A549 (cell line): ENCODE measurements around the gene POLE. TPM values are rescaled to one million over a fixed set of nuclear protein-coding genes. Genes with fewer than 3 reads are reported as not detected.

Experiments used
- ATAC-seq, 2 experiments: fragments of 200-7000 bp in 1 of 2; fragments of >200 bp in 1 of 2; cut with Nextera tagmentation in 1 of 2; cut with Tn5 transposase in 1 of 2; 3 replicates each; pipeline versions ENCODE4 v1.8.0 to v1.9.1; 2018 to 2020; ENCODE audit warnings: mild to moderate bottlenecking in 1 of 2, moderate library complexity in 1 of 2
- CTCF ChIA-PET: fragments of 300-600 bp; sonication (Branson Sonifier 250); formaldehyde crosslinking; extraction: SDS; loops from one replicate; lab custom pipeline; 2021; ENCODE audit warnings: antibody characterized with exemption, inconsistent platforms; lab: Yijun Ruan, JAX
- POLR2A ChIA-PET: fragments of 350-600 bp; formaldehyde crosslinking; extraction: SDS; loops from one replicate; lab custom pipeline; 2021; ENCODE audit warnings: antibody characterized with exemption, inconsistent platforms; lab: Yijun Ruan, JAX
- DNase-seq, 2 experiments: peaks; one replicate each; pipeline versions ENCODE4 v3.0.0 to v3.0.0-alpha.2; 2011 to 2016; ENCODE audit warnings: low read depth in 1 of 2, low spot score in 1 of 2
- FAIRE-seq: peaks from 2 replicates; lab custom pipeline; 2011; peaks lifted over from hg19 to GRCh38; lab: Jason Lieb, UNC
- H3K27ac ChIP-seq, 2 experiments: fragments of >200 bp; sonication (Bioruptor Twin); formaldehyde crosslinking; 3 replicates each; pipeline ENCODE4 v1.5.1; 2016 to 2017
- H3K4me1 ChIP-seq: fragments of >200 bp; sonication (Bioruptor Twin); formaldehyde crosslinking; 3 replicates; pipeline ENCODE4 v1.6.1; 2016
- H3K4me2 ChIP-seq: fragments of >200 bp; sonication (Bioruptor Twin); formaldehyde crosslinking; 3 replicates; pipeline ENCODE4 v1.6.1; 2016
- H3K4me3 ChIP-seq: fragments of >200 bp; sonication (Bioruptor Twin); formaldehyde crosslinking; 3 replicates; pipeline ENCODE4 v1.5.1; 2016
- H3K9me3 ChIP-seq: fragments of >200 bp; sonication (Bioruptor Twin); formaldehyde crosslinking; 3 replicates; pipeline ENCODE4 v1.6.1; 2016
- CBX8 ChIP-seq: fragments of 200-600 bp; sonication (generic); IDR thresholded peaks from 2 replicates; pipeline ENCODE4 v1.6.1; 2016
- CEBPB ChIP-seq, 2 experiments: fragments of >200 bp in 1 of 2; sonication (Bioruptor Twin) in 1 of 2; formaldehyde crosslinking in 1 of 2; IDR thresholded peaks; 2 replicates each; pipeline ENCODE4 v1.6.1; 2012 to 2016
- FOXS1 ChIP-seq: fragments of 250-450 bp; sonication (Bioruptor Pico); IDR thresholded peaks from 2 replicates; pipeline ENCODE4 v1.5.0; 2020; ENCODE audit warnings: mild to moderate bottlenecking, moderate library complexity
- GATA3 ChIP-seq: IDR thresholded peaks from 2 replicates; pipeline ENCODE4 v1.6.1; 2012; ENCODE audit warnings: borderline replicate concordance
- HOXA7 ChIP-seq: fragments of 250-450 bp; sonication (Bioruptor Pico); IDR thresholded peaks from 2 replicates; pipeline ENCODE4 v1.5.0; 2020; ENCODE audit warnings: mild to moderate bottlenecking, moderate library complexity
- HOXB13 ChIP-seq: fragments of 250-450 bp; sonication (Bioruptor Pico); IDR thresholded peaks from 2 replicates; pipeline ENCODE4 v1.5.0; 2020; ENCODE audit warnings: low read depth, mild to moderate bottlenecking, moderate library complexity
- HOXB5 ChIP-seq: fragments of 250-450 bp; sonication (Bioruptor Pico); IDR thresholded peaks from 2 replicates; pipeline ENCODE4 v1.5.0; 2020; ENCODE audit warnings: mild to moderate bottlenecking, moderate library complexity
- KDM1A ChIP-seq: fragments of 200-600 bp; sonication (generic); IDR thresholded peaks from 2 replicates; pipeline ENCODE4 v1.6.1; 2016; ENCODE audit warnings: low read depth, mild to moderate bottlenecking
- MAFK ChIP-seq: fragments of 450-650 bp; IDR thresholded peaks from 2 replicates; pipeline ENCODE4 v1.6.1; 2014; ENCODE audit not compliant: partially characterized antibody
- NFE2L2 ChIP-seq: fragments of 150-350 bp; conservative IDR thresholded peaks from 2 replicates; pipeline ENCODE4 v1.6.1; 2014; ENCODE audit warnings: low read length
- NPAS2 ChIP-seq: fragments of 250-450 bp; sonication (Bioruptor Pico); IDR thresholded peaks from 2 replicates; pipeline ENCODE4 v1.8.0; 2022; ENCODE audit warnings: mild to moderate bottlenecking, moderate library complexity, borderline replicate concordance
- RNF2 ChIP-seq: fragments of 200-600 bp; sonication (generic); IDR thresholded peaks from 2 replicates; pipeline ENCODE4 v1.6.1; 2016; ENCODE audit warnings: low read depth, mild to moderate bottlenecking, antibody characterized with exemption, moderate library complexity, borderline replicate concordance
- TP53 ChIP-seq: fragments of 250-450 bp; sonication (Bioruptor Pico); IDR thresholded peaks from 2 replicates; pipeline ENCODE4 v1.5.0; 2021; ENCODE audit warnings: mild to moderate bottlenecking, moderate library complexity
- ZC3H11A ChIP-seq: fragments of 450-650 bp; IDR thresholded peaks from 2 replicates; pipeline ENCODE4 v1.6.1; 2014; ENCODE audit warnings: antibody characterized with exemption, mild to moderate bottlenecking
- ZNF302 ChIP-seq: fragments of 250-450 bp; sonication (Bioruptor Pico); IDR thresholded peaks from 2 replicates; pipeline ENCODE4 v1.9.0; 2021; ENCODE audit warnings: inconsistent platforms, mild to moderate bottlenecking, moderate library complexity
- WGBS: methylation state at CpG from one replicate; pipeline ENCODE4 v1.1.6; 2017; ENCODE audit errors: missing lambda C conversion rate; 5-methylcytosine and 5-hydroxymethylcytosine counted together
- polyA plus RNA-seq, 4 experiments: library from polyadenylated mRNA; depleted of rRNA in 3 of 4; stranded (reverse); fragments of >200 nt; fragmentation: RNase III in 1 of 4; extraction: RNeasy Plus Mini Kit Qiagen cat#74134 plus additional on column Dnase treatment in 1 of 4; gene quantifications; 2 replicates in 3 of 4; 3 replicates in 1 of 4; pipeline ENCODE4 v1.2.3, GENCODE V29; 2011 to 2017
- TF ChIP-seq, protein P1 (sequence below): fragments of 150-350 bp; IDR thresholded peaks from 2 replicates; pipeline ENCODE4 v1.6.1; 2014; ENCODE audit warnings: low read depth, mild to moderate bottlenecking, low read length
- TF ChIP-seq, protein P2 (sequence below): fragments of 250-450 bp; sonication (Bioruptor Pico); IDR thresholded peaks from 2 replicates; pipeline ENCODE4 v1.5.0; 2021; ENCODE audit warnings: mild to moderate bottlenecking, moderate library complexity, borderline replicate concordance
- TF ChIP-seq, protein P3 (sequence below): fragments of >200 bp; sonication (Bioruptor Twin); formaldehyde crosslinking; IDR thresholded peaks from 3 replicates; pipeline ENCODE4 v1.5.1; 2016
- TF ChIP-seq, protein P4 (sequence below): fragments of >200 bp; sonication (Bioruptor Twin); formaldehyde crosslinking; IDR thresholded peaks from 2 replicates; pipeline ENCODE4 v1.6.1; 2016
- TF ChIP-seq, protein P5 (sequence below): IDR thresholded peaks from 2 replicates; pipeline ENCODE4 v1.6.1; 2012
- TF ChIP-seq, protein P6 (sequence below): fragments of 250-450 bp; sonication (Bioruptor Pico); IDR thresholded peaks from 2 replicates; pipeline ENCODE4 v1.5.0; 2020; ENCODE audit warnings: low read depth, mild to moderate bottlenecking, moderate library complexity
- TF ChIP-seq, protein P7 (sequence below): fragments of 200-600 bp; sonication (generic); IDR thresholded peaks from 2 replicates; pipeline ENCODE4 v1.6.1; 2016; ENCODE audit warnings: antibody characterized with exemption, mild to moderate bottlenecking, moderate library complexity
- TF ChIP-seq, protein P8 (sequence below): IDR thresholded peaks from 2 replicates; pipeline ENCODE4 v1.6.1; 2012

The POLE gene
- polyA plus RNA-seq, 2 of the 4 experiments (the other 2 are of a cell fraction), result 28.9 to 67.2 TPM

DNA sequence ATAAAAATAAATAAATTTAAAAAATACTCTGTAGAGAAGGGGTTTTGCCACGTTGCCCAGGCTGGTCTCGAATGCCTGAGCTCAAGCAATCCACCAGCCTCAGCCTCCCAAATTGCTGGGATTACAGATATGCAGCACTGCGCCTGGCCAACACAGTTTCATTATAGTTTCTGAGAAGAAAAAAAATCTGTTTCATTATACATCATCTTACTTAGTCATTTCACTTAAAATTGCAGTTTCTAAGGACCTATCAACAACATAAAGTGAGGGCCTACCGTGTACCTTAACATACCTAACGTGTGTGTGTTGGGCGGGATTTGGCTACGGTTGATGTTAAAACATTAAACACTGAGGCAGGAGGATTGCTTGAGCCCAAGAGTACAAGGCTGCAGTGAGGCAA is 40.3 kb downstream of the POLE start:
- 95% methylated on average over 7 of the region's 7 CpGs for WGBS
- CTCF ChIA-PET, result interaction anchor here (1.1 to 1.8 kb wide), 2 partner anchors 8 to 9 kb away, joined by 3 to 5 read pairs; no protein-coding TSS in a partner anchor
- H3K4me1 ChIP-seq, result no peaks in the 10 kb centered on the region
- ATAC-seq, result no peak
- TF ChIP-seq NFE2L2 (no peak), MAFK (no peak), CBX8 (no peak), ZC3H11A (no peak), HOXA7 (CRISPR knock-in tag) (no peak), HOXB5 (CRISPR knock-in tag) (no peak), KDM1A (no peak), FOXS1 (no peak), CEBPB (IDR thresholded peaks at IDR 0.05) (no peak)
- TF ChIP-seq, protein P1, sequence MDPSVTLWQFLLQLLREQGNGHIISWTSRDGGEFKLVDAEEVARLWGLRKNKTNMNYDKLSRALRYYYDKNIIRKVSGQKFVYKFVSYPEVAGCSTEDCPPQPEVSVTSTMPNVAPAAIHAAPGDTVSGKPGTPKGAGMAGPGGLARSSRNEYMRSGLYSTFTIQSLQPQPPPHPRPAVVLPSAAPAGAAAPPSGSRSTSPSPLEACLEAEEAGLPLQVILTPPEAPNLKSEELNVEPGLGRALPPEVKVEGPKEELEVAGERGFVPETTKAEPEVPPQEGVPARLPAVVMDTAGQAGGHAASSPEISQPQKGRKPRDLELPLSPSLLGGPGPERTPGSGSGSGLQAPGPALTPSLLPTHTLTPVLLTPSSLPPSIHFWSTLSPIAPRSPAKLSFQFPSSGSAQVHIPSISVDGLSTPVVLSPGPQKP, result no peak
- TF ChIP-seq, protein P2, sequence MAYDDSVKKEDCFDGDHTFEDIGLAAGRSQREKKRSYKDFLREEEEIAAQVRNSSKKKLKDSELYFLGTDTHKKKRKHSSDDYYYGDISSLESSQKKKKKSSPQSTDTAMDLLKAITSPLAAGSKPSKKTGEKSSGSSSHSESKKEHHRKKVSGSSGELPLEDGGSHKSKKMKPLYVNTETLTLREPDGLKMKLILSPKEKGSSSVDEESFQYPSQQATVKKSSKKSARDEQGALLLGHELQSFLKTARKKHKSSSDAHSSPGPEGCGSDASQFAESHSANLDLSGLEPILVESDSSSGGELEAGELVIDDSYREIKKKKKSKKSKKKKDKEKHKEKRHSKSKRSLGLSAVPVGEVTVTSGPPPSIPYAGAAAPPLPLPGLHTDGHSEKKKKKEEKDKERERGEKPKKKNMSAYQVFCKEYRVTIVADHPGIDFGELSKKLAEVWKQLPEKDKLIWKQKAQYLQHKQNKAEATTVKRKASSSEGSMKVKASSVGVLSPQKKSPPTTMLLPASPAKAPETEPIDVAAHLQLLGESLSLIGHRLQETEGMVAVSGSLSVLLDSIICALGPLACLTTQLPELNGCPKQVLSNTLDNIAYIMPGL (CRISPR knock-in tag), result no peak
- TF ChIP-seq, protein P3, sequence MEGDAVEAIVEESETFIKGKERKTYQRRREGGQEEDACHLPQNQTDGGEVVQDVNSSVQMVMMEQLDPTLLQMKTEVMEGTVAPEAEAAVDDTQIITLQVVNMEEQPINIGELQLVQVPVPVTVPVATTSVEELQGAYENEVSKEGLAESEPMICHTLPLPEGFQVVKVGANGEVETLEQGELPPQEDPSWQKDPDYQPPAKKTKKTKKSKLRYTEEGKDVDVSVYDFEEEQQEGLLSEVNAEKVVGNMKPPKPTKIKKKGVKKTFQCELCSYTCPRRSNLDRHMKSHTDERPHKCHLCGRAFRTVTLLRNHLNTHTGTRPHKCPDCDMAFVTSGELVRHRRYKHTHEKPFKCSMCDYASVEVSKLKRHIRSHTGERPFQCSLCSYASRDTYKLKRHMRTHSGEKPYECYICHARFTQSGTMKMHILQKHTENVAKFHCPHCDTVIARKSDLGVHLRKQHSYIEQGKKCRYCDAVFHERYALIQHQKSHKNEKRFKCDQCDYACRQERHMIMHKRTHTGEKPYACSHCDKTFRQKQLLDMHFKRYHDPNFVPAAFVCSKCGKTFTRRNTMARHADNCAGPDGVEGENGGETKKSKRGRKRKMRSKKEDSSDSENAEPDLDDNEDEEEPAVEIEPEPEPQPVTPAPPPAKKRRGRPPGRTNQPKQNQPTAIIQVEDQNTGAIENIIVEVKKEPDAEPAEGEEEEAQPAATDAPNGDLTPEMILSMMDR, result no peak
- TF ChIP-seq, protein P4, sequence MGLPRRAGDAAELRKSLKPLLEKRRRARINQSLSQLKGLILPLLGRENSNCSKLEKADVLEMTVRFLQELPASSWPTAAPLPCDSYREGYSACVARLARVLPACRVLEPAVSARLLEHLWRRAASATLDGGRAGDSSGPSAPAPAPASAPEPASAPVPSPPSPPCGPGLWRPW, result no peak
- TF ChIP-seq, protein P5, sequence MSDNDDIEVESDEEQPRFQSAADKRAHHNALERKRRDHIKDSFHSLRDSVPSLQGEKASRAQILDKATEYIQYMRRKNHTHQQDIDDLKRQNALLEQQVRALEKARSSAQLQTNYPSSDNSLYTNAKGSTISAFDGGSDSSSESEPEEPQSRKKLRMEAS, result no peak
- TF ChIP-seq, all 56 proteins: peak for 0
- POLR2A ChIA-PET, result no interaction called here
- no peaks in the 10 kb centered on the region for H3K9me3 ChIP-seq
- H3K4me3 ChIP-seq, result no peak overlapping the region
- FAIRE-seq (no peak), DNase-seq (no peak)
- no peak overlapping the region for H3K27ac ChIP-seq
- H3K4me2 ChIP-seq, result no peak overlapping the region

DNA sequence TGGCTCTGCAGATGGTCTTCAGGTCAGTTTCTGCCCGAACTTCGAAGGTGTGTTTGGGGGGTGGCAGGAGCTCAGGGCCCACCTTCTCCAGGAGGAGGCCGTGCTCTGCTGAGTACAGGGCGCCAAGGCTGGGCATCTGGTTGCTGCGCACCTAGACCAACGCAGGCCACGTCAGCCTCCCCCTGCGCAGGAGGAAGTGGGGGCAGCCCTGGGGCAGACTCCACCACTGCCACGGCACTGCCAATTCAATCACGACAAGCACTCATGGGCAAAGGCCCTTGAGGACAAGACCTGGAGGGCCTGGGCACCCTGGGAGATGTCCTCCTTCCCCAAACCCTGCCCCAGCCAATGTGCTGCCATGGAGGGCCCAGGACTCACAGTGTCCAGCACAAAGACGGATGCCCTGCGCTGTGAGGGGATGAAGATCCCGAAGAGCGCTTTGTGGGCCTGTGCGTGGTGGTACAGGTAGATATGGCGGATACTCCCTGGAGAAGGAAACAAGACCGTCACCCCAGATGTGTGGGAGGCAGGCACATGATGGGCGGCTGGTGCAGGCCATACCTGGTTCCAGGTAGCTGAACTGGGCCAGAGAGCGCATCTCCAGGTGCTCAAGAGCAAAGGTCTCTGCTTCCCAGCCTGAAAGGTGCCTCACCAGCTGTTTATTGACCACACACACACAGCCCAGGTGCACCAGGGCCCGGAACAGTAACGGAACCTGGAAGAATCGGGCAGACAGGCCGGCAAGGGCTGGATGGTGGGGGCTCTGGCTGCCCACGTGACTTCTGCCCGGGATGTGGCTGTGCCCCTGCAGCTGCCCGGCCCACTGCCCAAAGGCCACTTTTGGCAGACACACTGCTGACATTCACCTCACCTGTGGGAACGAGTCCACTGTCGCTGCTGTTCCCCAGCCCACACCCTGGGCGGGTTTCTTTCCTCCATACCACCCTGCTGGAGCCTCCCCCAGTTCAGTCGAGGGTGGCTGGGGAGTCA is 44.0 kb downstream of the POLE start:
- Histone ChIP-seq H3K27ac (no peak overlapping the region), H3K4me3 (no peak overlapping the region), H3K4me2 (no peak overlapping the region), H3K9me3 (no peaks in the 10 kb centered on the region), H3K4me1 (no peaks in the 10 kb centered on the region)
- DNase-seq (no peak), FAIRE-seq (no peak), ATAC-seq (no peak)
- CTCF ChIA-PET, result interaction anchor here (1.8 to 9.8 kb wide), 3 partner anchors 8 to 228 kb away, joined by 4 to 87 read pairs (median 9); no protein-coding TSS in a partner anchor
- WGBS, result 92% methylated on average over 26 of the region's 30 CpGs
- POLR2A ChIA-PET, result no interaction called here
- TF ChIP-seq ZNF302 (no peak), FOXS1 (no peak), NPAS2 (CRISPR knock-in tag) (no peak), TP53 (CRISPR knock-in tag) (no peak), GATA3 (no peak), HOXB13 (CRISPR knock-in tag) (no peak), RNF2 (no peak)
- TF ChIP-seq, protein P4, result no peak
- TF ChIP-seq, protein P6, sequence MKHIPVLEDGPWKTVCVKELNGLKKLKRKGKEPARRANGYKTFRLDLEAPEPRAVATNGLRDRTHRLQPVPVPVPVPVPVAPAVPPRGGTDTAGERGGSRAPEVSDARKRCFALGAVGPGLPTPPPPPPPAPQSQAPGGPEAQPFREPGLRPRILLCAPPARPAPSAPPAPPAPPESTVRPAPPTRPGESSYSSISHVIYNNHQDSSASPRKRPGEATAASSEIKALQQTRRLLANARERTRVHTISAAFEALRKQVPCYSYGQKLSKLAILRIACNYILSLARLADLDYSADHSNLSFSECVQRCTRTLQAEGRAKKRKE (CRISPR knock-in tag), result no peak
- TF ChIP-seq, protein P7, sequence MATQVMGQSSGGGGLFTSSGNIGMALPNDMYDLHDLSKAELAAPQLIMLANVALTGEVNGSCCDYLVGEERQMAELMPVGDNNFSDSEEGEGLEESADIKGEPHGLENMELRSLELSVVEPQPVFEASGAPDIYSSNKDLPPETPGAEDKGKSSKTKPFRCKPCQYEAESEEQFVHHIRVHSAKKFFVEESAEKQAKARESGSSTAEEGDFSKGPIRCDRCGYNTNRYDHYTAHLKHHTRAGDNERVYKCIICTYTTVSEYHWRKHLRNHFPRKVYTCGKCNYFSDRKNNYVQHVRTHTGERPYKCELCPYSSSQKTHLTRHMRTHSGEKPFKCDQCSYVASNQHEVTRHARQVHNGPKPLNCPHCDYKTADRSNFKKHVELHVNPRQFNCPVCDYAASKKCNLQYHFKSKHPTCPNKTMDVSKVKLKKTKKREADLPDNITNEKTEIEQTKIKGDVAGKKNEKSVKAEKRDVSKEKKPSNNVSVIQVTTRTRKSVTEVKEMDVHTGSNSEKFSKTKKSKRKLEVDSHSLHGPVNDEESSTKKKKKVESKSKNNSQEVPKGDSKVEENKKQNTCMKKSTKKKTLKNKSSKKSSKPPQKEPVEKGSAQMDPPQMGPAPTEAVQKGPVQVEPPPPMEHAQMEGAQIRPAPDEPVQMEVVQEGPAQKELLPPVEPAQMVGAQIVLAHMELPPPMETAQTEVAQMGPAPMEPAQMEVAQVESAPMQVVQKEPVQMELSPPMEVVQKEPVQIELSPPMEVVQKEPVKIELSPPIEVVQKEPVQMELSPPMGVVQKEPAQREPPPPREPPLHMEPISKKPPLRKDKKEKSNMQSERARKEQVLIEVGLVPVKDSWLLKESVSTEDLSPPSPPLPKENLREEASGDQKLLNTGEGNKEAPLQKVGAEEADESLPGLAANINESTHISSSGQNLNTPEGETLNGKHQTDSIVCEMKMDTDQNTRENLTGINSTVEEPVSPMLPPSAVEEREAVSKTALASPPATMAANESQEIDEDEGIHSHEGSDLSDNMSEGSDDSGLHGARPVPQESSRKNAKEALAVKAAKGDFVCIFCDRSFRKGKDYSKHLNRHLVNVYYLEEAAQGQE, result no peak
- TF ChIP-seq, protein P8, sequence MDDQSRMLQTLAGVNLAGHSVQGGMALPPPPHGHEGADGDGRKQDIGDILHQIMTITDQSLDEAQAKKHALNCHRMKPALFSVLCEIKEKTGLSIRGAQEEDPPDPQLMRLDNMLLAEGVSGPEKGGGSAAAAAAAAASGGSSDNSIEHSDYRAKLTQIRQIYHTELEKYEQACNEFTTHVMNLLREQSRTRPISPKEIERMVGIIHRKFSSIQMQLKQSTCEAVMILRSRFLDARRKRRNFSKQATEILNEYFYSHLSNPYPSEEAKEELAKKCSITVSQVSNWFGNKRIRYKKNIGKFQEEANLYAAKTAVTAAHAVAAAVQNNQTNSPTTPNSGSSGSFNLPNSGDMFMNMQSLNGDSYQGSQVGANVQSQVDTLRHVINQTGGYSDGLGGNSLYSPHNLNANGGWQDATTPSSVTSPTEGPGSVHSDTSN, result no peak
